Kidney (tissue), 14 donors: ENCODE measurements around the gene TSPYL6. TPM values are rescaled to one million over a fixed set of nuclear protein-coding genes. Genes with fewer than 3 reads are reported as not detected.

Experiments used
- DNase-seq, 5 donors: peaks; one replicate each; pipeline ENCODE4 v3.0.0-alpha.2; 2013 to 2020
- FAIRE-seq: peaks from 2 replicates; lab custom pipeline; 2012; peaks lifted over from hg19 to GRCh38; lab: Jason Lieb, UNC
- H3K27ac ChIP-seq, 2 donors: one replicate each; pipeline ENCODE4 v1.7.0; 2013; ENCODE audit warnings: low read depth in 2 of 2, low read length in 2 of 2, inconsistent platforms in 1 of 2
- H3K27me3 ChIP-seq: one replicate; pipeline ENCODE4 v1.7.1; 2013; ENCODE audit warnings: low read length, inconsistent platforms; ENCODE audit not compliant: control insufficient read depth, insufficient read depth
- H3K36me3 ChIP-seq, 3 donors: one replicate each; pipeline versions ENCODE4 v1.7.0 to v1.7.1; 2013; ENCODE audit warnings: low read length in 3 of 3, control low read depth in 1 of 3, inconsistent platforms in 1 of 3; ENCODE audit not compliant: insufficient read depth in 3 of 3, control insufficient read depth in 2 of 3
- H3K4me1 ChIP-seq, 3 donors: one replicate each; pipeline versions ENCODE4 v1.7.0 to v1.7.1; 2013; ENCODE audit warnings: low read length in 3 of 3, inconsistent platforms in 1 of 3, low read depth in 1 of 3; ENCODE audit not compliant: control insufficient read depth in 2 of 3, insufficient read depth in 2 of 3
- H3K4me3 ChIP-seq, 3 donors: one replicate each; pipeline versions ENCODE4 v1.7.0 to v1.8.1; 2013; ENCODE audit warnings: low read length in 3 of 3, control low read depth in 1 of 3, inconsistent platforms in 1 of 3
- H3K9ac ChIP-seq, 3 donors: one replicate each; pipeline versions ENCODE4 v1.7.0 to v1.7.1; 2013; ENCODE audit warnings: low read length in 3 of 3, control low read depth in 1 of 3, inconsistent platforms in 1 of 3
- H3K9me3 ChIP-seq, 3 donors: one replicate each; pipeline versions ENCODE4 v1.7.0 to v1.7.1; 2013; ENCODE audit warnings: low read length in 3 of 3, control low read depth in 1 of 3, inconsistent platforms in 1 of 3; ENCODE audit not compliant: control insufficient read depth in 2 of 3, insufficient read depth in 1 of 3
- CTCF ChIP-seq: IDR thresholded peaks from 3 replicates; pipeline ENCODE4 v1.5.1; 2012; ENCODE audit warnings: mild to moderate bottlenecking, moderate library complexity, borderline replicate concordance; ENCODE audit not compliant: insufficient read depth; ENCODE audit errors: extremely low read depth
- intact Hi-C: fragments of 100-400 bp; cut with DNase I; formaldehyde crosslinking; loops from one replicate; pipeline ENCODE4 v1.11.1; 2022
- polyA plus RNA-seq: library from polyadenylated mRNA; stranded (reverse); fragments of 350-450 nt; fragmentation: Illumina TruSeq; extraction: RNeasy Lipid Tissue Mini Kit (QIAGEN cat#74804); gene quantifications from one replicate; pipeline ENCODE4 v1.2.3, GENCODE V29; 2014; ENCODE audit warnings: low read depth, low replicate concordance; ENCODE audit not compliant: insufficient read depth
- total RNA-seq: library from RNA; stranded (reverse); fragmentation: NEBNext Ultra II Directional; extraction: Animal tissue kit (Norgen Biotek cat#: 25700); gene quantifications from one replicate; pipeline ENCODE4 v1.2.1, GENCODE V29; 2021
- donor health status: control.
- donor health status: control.
- donor health status: control.
- donor health status: control.
- donor health status: control.
- donor health status: DM: yes; HTN: yes; CAD: no.
- donor health status: Normal renal cell carcinoma (clear cell type).

TSPYL6 gene
- total and polyA plus RNA-seq, 2 donors from 2014 or later, result not detected

GRCh38 chr2:54240515-54241469 is 15.2 kb downstream of the TSPYL6 start:
- no peak for TF ChIP-seq CTCF
- no peaks in the 10 kb centered on the region for H3K27me3 ChIP-seq
- H3K9ac ChIP-seq, result no peak overlapping the region
- no peaks in the 10 kb centered on the region for H3K9me3 ChIP-seq
- H3K4me3 ChIP-seq, result no peak overlapping the region
- intact Hi-C loops, result no loop called here
- DNase-seq (no peak), FAIRE-seq (no peak)
- H3K36me3 ChIP-seq, result no peaks in the 10 kb centered on the region
- no peak overlapping the region for H3K27ac ChIP-seq
- no peaks in the 10 kb centered on the region for H3K4me1 ChIP-seq

- Histone ChIP-seq H3K27ac (no peak overlapping the region), H3K36me3 (no peaks in the 10 kb centered on the region), H3K9me3 (no peaks in the 10 kb centered on the region), H3K27me3 (no peaks in the 10 kb centered on the region), H3K4me1 (no peaks in the 10 kb centered on the region), H3K9ac (no peak overlapping the region), H3K4me3 (no peak overlapping the region)
- FAIRE-seq (no peak), DNase-seq (no peak)
- TF ChIP-seq CTCF, result no peak
- intact Hi-C loops, result no loop called here
These were observed 16.6 kb downstream of the TSPYL6 start for GRCh38 chr2:54239427-54239826.

- intact Hi-C loops, result no loop called here
- no peaks in the 10 kb centered on the region for H3K36me3 ChIP-seq
- DNase-seq, result no peak
- no peak overlapping the region for H3K4me3 ChIP-seq
- peaks cover 0 to 3% (median 0%) of the 10 kb centered on the region in 3 donors for H3K9me3 ChIP-seq
- no peaks in the 10 kb centered on the region for H3K4me1 ChIP-seq
- no peak overlapping the region for H3K27ac ChIP-seq
- no peak overlapping the region for H3K9ac ChIP-seq
- H3K27me3 ChIP-seq, result no peaks in the 10 kb centered on the region
- no peak for FAIRE-seq
- no peak for TF ChIP-seq CTCF
These were observed 18.6 kb downstream of the TSPYL6 start for GRCh38 chr2:54237428-54237827.
